Measurements from ENCODE around the gene THAP12. TPM values are rescaled to one million over a fixed set of nuclear protein-coding genes. Genes with fewer than 3 reads are reported as not detected.

The THAP12 gene
- total RNA-seq, 1 donor: 87.3 TPM

GRCh38 chr11:76310832-76311595 is 69.9 kb downstream of the THAP12 start:
- Histone ChIP-seq H3K4me3 (ENCODE audit: low read length) (no peak overlapping the region), H3K4me1 (ENCODE audit: insufficient read depth, low read length) (peaks cover 5% of the 10 kb centered on the region), H3K9me3 (ENCODE audit: low read depth, low read length) (no peaks in the 10 kb centered on the region), H3K27me3 (ENCODE audit: insufficient read depth, low read length) (no peaks in the 10 kb centered on the region)

DNA sequence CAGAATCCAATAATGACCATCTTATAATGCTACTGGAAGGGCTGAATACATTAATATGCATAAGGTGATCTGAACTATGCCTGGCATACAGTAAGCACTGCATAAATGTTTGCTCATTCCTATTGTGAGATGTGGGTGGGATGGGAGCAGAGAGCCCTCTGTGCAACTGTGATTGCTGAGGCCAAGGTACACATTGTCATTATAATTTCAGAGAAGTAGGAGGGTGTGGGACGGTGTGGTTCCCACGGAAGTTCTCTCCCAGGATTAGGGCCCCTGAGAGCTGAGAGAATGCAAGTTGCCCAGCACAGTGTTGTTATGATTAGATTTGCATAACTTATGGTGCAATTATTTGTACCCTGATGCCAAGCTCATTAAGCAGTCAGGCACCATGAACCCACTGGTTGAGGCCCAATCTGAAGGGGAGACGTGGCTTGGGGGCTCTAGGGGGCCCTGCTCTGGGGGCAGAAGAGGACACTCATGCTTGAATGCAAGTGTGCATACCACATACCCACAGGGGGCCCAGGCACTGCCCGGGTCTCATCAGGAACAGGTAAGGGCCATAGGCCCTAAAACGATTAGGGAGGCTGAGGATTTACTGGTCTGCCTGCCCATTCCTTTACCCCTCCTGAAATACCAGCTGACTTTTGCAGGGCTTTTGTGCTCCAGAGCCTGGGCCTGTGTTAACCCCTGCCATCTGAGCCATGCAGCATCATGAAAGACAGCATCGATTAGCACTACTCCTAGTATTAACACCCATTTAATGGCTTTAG is 72.8 kb downstream of the THAP12 start:
- H3K9me3 ChIP-seq (ENCODE audit: low read depth, low read length): no peaks in the 10 kb centered on the region
- H3K4me1 ChIP-seq (ENCODE audit: insufficient read depth, low read length): no peaks in the 10 kb centered on the region
- no peaks in the 10 kb centered on the region for H3K27me3 ChIP-seq (ENCODE audit: insufficient read depth, low read length)
- H3K4me3 ChIP-seq (ENCODE audit: low read length): no peak overlapping the region

DNA sequence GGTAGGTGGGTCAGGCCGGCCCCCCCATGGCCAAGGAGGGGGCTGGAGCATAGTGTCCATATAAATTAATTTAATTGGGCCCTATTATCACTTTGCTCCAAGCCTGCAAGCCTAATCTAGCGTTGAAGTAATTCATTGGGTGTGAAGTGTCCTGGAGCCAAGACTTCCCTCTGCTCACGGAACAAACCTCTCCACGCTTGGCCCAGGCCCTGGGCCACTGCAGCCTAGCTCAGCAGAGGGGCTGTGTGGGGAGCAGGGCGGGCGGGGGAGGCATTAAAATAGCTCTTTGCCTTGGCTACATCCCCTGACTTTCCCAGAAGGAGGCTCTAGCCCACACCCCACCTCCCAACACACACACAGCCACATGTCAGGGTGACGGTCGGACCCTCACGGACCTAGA is 73.5 kb downstream of the THAP12 start:
- no peaks in the 10 kb centered on the region for H3K4me1 ChIP-seq (ENCODE audit: insufficient read depth, low read length)
- no peaks in the 10 kb centered on the region for H3K27me3 ChIP-seq (ENCODE audit: insufficient read depth, low read length)
- no peaks in the 10 kb centered on the region for H3K9me3 ChIP-seq (ENCODE audit: low read depth, low read length)
- H3K4me3 ChIP-seq (ENCODE audit: low read length): no peak overlapping the region

DNA sequence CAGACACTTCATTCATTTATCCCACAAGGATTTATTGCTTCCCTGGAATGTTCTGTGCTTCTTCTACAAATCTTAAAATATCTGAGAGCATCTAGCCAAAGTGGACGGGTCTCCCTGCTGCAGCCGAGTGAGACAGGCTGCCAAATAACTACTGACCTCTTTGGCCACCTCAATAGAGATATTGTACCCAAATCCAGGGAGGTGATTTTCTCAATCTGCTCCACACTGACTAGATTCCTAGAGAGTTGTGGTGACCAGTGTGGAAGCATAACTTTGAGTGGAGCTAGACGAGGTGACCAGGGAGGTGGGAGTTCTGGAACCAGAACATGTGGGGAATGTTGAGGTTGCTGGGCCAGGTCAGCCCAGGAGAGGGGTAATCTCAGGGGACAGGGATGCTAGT is 77.5 kb downstream of the THAP12 start:
- H3K9me3 ChIP-seq (ENCODE audit: low read depth, low read length): no peaks in the 10 kb centered on the region
- H3K4me1 ChIP-seq (ENCODE audit: insufficient read depth, low read length): no peaks in the 10 kb centered on the region
- no peaks in the 10 kb centered on the region for H3K27me3 ChIP-seq (ENCODE audit: insufficient read depth, low read length)
- no peak overlapping the region for H3K4me3 ChIP-seq (ENCODE audit: low read length)

DNA sequence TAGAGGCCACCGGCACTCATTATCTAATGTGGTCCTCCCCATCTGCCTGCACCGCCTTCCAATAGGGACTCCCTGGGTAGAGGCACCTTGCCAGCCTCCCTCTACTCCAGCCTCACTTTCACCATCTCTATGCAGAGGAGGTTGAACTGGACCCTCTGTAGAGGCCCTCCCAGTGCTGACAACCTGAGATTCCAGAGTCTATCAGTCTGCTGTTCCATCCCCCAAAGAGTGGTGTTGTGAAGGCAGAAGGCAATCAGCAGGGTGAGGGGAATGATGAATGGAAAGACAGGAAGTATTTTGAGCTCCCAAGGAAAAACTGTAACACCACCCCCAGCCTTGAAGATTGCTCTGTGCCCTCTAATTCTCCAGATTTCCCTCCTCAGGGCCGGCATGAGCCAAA is 77.9 kb downstream of the THAP12 start:
- Histone ChIP-seq H3K4me1 (ENCODE audit: insufficient read depth, low read length) (no peaks in the 10 kb centered on the region), H3K27me3 (ENCODE audit: insufficient read depth, low read length) (no peaks in the 10 kb centered on the region), H3K9me3 (ENCODE audit: low read depth, low read length) (no peaks in the 10 kb centered on the region), H3K4me3 (ENCODE audit: low read length) (no peak overlapping the region)

Other genes starting within 250 kb of the THAP12 start
- 0.94 TPM for gene WNT11, start 174.6 kb downstream of the THAP12 start, total RNA-seq
- 1.7 TPM for gene GVQW3, start 191 bp upstream of the THAP12 start, total RNA-seq
- gene EMSY, start 63.9 kb upstream of the THAP12 start, total RNA-seq: 25.6 TPM

All from mononuclear cell (primary cell).